HG02610 (cell line): ENCODE results near the gene FBXW5.
A peak's percentile ranks its signal among the peaks of the same experiment; 100 is the strongest.

ENCODE experiments used
- ATAC-seq: cut with Tn5 transposase; IDR thresholded peaks from one replicate; pipeline ENCODE4 v1.9.1; 2021; ENCODE audit warnings: mild to moderate bottlenecking, moderate library complexity; ENCODE audit not compliant: unreplicated experiment

FBXW5 gene

DNA sequence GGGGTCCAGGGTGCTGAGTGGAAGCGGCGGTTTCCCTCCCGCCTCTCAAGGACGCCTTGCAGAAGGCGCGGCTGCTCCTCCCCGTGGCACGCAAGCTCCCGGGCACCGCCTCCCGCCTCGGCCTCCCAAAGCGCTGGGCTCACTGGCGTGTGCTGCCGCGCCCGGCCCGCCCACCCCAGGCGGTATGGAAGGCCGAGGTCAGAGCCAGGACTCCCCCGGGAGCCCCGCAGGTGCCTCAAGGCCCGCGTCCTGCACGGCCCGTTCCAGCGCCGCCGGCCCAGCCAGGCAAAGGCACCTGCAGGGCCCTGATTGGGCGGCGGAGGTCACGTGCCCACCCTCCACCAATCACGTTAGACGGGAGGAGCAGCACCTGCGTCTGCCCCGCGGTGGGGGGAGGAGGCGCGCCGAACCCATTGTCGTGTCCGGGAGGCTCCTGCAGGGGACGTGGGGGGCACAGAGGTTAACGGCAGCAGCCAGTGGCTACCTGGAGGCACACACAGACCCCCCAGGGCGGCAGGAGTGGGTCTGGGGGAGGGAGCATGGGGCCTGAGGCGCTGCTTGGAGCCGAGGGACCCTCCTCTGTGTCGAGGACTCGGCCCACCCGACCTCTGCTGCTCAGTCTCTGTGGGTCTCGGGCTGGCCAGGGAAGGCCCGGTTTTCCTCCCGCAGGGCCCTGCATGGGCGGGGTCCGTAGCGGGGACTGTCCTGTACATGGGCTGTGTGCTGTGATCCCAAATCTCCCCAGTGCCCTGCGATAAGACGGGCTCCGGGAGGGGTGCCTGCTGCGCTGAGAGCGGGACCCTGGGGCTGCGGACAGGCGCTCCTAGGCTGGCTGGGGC lies 5.5 kb upstream of the FBXW5 start:
- ATAC-seq = peak; percentile 73

DNA sequence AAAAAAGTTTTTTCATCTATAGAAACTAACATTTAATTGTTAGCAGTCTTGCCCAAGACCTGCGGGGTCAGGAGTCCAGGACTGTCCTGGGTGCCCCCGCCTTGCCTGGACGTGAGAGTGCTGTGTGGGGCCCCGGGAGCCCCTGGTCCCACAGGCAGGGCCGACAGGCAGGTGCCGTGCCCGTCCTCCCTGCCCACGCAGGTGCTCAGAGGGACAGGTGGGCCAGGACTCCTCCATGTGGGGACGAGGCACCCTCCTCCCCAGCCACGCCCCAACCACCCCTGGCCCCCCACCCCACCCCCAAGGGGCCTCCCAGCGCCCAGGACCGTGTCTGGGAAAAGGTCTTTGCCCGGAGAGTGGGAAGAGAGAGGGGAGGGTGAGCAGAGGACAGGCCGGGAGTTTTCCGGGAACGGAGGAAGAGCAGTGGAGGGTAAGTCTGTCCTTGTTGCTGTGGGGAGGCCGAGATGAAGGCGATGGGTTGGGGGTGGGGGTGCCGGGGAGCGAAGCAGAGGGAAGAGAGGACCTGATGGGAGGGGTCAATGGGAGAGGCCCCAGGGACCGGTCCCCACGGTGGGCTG lies 4.8 kb upstream of the FBXW5 start:
- ATAC-seq = no peak

DNA sequence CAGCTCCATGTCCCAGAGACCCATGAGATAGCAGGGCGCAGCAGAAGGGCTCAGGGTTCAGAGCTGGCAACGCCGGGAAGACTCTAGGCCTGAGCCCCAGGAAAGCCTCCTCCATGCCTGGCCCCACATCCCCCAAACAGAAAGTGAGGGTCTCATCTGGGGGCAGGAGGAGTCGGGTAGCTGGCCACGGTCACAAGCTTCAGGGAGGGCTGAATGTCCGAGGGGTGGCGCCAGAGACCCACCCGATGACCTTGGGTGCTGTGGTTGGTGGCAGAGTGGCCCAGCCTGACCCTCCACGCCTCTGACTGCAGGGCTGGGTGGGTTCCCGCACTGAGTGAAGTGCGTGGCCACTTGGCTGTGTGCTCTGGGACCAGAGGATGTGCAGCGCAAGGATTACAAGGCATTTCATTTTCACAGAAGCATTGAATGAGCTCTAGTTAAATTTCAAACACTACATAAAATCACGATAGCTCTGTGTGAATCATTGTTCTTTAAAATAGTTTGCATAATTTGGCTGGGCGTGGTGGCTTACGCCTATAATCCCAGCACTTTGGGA lies 3.5 kb upstream of the FBXW5 start:
- no peak for ATAC-seq

DNA sequence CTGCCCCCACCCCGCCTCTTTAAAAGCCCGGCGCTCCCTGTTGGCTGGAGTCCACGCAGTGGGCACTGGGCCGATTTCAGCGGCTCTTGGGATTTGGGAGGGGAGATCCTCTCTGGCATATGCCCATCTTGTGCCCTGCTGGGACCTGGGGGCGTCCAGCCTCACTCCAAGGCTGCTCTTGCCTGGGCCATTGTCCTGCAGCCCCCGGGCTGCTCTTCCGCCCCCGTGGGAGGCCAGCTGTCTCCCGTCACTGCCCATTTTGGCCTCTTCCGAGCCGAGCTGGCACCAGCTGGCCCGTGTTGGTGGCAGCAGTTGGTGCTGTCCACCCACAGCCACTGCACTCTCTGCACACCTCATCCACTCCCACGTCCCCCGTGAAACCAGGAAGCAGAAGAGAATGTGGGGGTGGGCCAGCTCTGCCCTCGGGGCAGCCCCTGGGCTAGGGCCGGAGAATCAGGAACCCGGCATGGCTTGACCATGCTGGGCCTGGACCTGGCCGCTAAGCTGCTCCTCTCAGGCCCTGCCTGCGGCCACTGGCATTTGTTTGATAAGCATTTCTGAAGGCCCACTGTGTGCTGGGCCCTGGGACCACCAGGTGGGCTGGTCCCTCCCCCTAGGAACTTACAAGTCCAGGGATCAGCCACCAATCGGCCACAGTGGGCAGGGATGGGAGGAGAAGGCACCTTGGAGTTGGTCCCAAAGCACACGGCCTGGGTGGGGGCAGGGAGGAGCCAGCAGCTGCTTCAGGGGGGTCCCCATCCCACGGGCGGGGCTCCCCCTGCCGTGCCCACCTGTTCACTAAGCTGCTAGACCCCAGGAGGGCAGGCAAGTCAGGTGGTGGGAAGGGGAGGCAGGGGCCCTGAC lies 2.7 kb upstream of the FBXW5 start:
- no peak for ATAC-seq

DNA sequence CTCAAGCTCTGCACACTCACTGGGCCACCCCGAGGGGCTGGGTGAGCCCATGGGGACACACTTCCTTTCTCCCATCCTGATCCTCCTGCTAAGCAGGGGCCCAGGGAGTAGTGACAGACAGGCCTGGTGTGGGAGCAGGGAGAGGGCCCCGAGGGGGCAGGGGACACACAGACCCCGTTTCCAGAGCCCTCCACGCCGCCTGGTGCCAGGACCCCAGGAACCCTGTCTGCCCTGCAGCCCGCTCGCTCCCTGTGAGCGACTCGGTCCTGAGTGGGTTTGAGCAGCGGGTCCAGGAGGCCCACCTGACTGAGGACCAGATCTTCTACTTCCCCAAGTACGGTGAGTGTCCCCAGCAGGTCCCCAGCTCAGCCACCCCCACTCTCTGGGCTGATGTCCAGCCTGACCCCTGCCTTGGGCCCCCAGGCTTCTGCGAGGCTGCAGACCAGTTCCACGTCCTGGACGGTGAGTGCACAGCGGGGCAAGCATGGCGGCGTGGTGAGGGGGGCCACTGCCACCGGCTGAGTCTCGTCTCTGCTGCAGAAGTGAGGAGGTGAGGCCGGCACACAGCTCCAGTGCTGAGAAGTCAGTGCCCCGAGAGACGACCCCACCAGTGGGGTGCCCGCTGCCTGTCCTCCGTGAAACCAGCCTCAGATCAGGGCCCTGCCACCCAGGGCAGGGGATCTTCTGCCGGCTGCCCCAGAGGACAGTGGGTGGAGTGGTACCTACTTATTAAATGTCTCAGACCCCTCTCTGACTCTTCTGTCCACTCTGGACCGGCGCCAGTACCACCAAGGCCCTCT lies 1.9 kb upstream of the FBXW5 start:
- no peak for ATAC-seq

DNA sequence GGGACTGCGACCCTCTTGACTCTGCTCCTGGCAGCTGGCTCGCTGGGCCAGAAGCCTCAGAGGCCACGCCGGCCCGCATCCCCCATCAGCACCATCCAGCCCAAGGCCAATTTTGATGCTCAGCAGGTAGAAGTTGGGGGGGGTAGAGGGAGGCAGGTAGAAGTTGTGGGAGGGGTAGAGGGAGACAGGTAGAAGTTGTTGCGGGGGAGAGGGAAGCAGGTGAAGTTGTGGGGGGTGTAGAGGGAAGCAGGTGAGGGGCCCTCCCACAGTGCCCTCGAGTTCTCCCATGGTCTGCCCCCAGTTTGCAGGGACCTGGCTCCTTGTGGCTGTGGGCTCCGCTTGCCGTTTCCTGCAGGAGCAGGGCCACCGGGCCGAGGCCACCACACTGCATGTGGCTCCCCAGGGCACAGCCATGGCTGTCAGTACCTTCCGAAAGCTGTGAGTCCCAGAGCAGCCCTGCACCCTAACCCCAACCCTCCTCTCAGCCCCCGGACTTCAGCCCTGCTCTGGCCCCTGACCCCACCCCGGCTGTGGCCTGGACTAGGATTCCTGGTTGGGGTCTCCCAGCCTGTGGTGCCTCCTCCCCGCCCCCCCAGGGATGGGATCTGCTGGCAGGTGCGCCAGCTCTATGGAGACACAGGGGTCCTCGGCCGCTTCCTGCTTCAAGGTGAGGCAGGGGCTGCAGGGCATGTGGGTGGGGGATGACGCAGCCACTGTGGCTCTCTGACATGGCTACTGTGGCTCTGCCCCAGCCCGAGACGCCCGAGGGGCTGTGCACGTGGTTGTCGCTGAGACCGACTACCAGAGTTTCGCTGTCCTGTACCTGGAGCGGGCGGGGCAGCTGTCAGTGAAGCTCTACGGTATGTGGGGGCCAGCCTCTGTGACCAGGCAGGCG lies 1.0 kb upstream of the FBXW5 start:
- no peak for ATAC-seq

DNA sequence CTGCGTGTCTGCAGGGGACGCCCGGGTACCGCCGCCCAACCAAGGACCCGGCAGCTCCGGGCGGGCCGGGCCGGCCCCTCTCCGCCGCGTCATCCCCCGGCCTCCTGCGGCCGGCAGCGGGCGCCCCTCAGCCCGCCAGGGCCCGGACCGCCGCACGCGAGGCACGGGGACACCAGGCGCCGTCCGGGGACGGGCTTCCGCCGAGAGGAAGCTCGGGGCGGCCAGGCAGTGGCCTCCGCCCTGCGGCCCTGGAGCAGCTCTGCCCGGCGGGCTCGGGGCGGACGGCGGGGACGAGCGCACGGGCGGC lies 373 bp downstream of the FBXW5 start:
- ATAC-seq = peak; percentile 29

DNA sequence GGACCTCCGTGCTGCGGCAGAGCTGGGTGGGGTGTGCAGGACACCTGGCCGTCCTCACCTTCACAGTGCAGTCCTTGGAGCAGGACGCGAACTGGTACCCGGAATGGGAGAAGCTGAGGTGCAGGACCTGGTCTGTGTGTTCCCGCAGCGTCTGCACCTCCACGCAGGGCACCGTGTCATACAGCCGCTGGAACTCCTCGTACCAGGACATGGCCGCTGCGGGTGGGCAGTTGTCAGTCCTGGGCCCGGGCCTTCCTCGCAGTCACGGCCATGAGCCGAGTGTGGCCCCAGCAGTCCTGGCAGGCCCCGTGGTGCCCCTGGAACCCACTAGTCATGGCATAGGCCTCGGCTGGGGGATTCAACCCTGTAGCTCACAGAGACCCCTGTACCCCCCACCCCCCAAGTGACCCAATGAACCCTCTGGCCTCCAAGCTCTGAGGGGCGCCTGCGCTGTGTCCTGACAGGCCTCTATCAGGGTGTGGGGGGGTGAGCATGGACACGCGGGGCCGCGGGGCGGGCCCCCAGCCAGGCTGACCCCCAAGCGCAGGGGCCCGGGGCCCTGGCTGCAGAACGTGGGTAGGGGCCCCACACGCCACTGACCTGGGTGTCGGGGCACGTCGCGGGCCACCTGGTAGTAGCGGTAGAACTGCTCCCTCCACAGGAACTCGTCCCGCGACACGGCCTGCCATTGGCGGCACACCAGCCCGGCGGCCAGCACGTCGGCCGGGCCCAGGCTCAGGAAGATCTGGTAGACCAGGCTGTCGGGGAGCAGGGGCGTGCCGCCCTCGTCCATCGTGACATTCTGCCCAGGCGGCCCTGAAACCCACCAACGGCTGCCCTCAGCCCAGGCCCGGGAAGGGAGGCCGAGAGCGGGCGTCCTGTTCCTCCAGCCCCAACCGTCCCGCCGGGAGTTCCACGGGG lies 987 bp downstream of the FBXW5 start:
- ATAC-seq = peak; percentile 7

DNA sequence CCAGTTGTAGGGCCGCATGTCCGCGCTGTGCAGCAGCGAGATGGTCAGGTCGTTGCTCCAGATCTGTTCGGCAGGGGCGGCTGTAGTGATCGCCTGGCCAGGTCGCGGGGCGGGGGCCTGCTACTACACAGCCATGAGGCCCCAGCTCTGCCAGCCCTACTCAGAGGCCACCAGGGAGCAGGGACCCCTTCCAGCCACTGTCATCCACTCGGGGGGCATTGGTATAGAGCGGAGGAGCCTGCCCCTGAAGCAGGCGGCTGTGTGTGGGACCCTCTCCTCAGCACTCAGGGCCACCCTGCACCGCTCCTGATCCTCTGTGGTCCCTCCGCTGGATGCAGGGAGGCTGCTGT lies 1.7 kb downstream of the FBXW5 start:
- ATAC-seq = no peak

DNA sequence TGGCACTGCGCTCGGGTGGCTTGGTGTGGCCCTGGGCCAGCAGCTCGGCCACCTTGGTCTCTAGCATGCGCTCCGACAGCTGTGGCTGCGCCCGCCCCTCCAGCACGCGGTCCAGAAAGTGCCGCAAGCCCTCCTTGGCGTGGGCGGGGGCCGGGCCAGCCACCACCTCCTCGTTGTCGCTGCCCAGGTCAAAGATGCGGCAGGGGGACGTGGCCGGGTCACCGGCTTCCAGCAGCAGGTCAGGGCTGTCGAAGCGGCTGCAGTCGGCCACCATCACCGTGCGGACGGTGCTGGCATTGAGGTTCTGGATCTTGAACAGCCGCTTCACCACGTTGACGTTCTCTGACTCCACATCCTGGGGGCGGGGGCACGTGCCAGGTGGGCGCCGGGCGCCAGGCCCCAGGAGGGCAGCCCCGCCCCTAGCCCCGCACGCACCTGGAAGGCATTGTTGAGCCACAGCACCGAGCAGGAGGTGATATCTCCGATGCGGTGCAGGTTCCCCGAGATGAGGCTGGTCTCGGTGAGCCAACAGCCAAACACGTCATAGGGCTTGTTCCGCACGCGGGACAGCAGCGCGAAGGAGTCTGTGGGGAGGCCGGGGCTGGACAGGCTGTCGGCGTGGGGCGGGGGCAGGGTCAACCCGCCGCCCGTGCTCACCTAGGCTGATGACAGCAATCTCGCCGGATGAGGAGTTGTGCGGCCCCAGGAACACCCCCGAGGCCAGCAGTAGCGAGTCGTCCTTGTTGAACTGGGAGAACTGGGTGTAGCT lies 2.2 kb downstream of the FBXW5 start:
- no peak for ATAC-seq

DNA sequence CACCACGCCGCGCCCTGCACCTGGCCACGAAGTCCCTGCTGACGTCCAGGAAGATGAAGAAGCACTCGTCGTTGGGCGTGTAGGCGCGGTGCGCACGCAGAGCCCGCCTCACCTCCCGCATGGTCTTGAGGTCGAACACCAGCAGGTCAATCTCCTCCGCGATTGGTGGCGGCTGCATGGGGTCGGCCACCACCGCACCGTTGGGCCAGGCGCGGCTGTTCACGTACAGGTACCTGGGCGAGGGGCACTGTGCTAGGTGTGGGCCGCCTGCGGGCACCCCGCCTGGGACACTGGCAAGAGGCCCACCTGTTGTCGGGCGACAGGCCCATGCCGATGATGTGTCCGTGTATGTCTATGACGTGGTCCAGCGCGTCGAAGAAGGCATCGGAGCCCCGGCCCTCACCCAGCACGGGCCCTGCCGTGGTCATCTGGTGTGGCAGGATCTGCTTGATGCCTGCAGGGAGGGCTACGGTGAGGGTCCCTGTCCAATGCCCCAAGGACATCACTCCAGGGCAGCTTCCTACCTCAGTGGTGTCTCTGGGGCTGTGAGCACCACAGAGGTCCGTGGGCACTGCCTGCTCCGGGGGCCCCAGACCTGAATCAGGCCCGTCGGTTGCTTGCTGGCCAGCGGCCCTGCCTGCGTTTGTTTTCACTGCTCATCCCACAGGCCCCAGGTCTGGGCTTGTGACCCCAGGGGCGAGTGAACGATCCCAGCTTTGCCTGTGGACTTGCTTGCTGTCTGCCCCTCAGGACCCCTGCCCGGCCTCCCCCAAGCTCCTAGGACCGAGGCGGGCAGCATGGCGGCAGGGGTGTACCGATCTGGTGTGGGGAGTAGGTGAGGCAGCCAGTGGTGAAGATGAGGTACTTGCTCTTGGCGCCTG lies 3.1 kb downstream of the FBXW5 start:
- ATAC-seq = no peak

DNA sequence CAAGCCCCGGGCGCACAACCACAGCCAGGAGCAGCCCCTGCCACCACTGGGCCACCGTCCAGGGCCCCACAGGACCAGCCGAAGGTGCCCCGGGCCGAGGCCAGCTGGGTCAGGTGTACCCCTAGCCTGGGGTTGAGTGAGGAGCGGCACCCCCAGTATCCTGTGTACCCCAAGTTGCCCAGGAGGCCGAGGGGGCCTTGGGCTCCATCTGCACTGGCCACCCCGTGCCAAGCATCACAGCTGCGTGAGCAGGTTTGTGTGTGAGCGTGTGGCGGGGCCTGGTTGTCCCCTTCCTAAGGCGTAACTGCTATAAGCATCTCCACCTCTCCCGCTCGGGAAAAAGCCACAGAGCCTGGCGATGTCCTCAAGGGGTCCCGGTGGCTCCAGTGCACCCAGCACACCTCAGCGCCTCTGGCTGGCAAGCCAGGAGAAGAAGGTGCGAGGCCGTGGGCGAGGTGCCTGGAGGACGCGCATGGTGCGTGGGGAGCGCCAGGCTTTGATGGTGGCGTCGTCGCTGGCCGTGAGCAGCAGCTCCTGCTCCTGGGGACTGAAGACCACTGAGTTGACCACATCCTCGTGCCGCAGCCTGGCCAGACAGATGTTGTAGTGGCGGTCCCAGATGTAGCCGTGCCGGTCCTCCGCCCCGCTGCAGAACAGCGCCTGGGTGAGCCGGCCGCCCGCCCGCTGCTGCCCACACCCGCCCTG lies 3.9 kb downstream of the FBXW5 start:
- no peak for ATAC-seq

DNA sequence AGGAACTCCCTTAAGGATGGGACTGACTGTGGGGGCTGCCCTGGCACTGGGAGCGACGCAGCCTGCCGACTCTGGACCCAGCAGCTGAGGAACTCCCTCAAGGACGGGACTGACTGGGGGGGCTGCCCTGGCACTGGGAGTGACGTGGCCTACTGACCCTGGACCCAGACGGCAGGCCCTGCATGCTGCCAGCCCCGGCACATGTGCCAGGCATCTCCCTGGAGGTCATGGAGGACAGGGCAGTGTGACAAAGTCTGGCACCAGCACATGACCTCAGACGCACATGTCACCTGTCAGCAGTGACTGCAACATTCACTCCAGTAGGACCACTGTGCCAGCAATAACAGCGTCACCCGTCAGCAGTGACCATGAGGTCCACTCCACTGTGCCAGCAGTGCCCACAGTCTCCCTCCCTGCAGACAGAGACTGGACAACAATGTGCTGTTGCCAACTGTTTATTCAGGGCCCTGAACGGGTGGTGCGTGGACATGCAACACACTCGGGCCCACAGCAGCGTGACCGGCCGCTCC lies 4.5 kb downstream of the FBXW5 start:
- ATAC-seq = no peak

DNA sequence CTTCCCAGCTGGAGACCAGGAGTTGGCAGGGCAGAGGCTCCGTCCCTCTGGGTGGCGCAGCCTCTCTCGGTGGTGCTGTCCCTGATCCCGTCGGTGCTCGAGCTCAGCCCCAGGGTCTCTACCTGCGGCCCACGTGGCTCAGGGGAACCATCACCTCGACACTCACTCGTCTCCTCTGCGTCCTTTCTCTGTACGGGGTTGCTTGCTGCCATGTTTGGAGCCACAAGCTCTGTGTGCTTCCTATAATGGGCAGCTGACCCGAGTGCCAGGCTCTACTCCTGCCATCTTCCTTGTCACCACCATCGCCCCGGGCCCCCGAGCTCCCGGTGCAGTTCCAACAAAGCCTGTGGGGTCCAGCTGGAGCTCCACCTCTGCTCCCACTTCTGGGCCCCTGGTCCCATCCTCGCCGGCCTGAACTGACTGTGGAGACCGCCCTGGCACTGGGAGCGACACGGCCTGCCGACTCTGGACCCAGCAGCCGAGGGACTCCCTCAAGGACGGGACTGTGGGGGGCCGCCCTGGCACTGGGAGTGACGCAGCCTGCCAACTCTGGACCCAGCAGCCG lies 5.0 kb downstream of the FBXW5 start:
- ATAC-seq = no peak

DNA sequence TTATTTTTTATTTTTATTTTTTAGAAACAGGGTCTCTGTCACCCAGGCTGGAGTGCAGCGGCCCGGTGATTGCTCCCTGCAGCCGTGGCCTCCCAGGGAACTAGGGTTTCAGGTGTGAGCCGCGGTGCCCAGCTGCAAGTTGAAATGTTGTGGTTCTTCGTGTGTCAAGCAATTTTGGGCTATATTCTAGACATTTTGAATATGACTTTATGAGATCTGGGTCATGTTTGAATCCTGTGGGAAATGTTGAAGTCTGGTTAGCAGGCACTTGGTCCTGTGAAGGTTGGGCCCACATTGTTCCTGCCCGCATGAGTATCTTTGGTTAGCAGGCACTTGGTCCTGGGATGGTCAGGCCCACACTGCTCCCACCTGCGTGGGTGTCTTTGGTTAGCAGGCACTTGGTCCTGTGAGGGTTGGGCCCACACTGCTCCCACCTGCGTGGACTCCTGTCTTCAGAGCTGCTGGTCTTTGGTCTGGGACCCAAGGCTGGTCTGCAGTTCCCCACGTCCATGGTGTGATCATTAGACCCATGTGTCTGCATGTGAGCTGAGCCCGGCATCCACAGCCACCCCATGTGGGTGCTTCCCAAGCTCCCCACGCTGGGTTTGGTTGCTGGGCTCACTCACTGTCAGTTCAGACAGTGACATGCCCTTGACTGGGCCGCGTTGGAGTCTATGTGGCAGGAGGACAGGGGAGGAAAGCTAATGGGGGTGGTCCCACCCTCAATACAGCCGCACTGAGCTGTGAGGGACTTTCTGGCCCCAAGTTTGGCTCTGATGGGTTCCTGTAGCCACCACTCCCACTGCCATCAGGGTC lies 7.1 kb downstream of the FBXW5 start:
- no peak for ATAC-seq
